Stimulated activated CD4-positive, alpha-beta T cell treated with anti-CD3 and anti-CD28 coated beads, Interleukin-4, amount 100 ng/mL, for 1 hour (primary cell): ENCODE measurements around the gene NHSL1.

Experiments
- DNase-seq: peaks from one replicate; pipeline ENCODE4 v3.0.0-alpha.2; 2020

Gene NHSL1

DNA sequence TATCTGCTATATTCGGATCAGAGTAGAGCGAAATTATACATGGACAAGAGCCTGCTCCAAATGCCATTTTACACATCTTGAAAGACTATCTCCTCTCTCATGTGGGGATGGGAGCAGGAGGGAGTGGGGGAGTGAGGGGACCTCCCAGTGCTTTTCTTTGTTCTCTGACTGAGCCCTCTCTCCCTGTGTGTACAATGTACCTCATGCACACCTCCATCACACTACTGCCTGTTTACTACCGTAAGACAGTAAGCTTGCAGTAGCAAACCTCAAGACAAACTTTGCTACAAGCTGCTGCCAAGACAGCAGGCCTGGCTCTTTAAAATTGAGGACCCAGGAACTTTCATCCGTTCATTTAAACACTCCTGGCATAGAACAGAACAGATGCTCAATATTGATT, 7.2 kb downstream of the NHSL1 start:
- DNase-seq = no peak

DNA sequence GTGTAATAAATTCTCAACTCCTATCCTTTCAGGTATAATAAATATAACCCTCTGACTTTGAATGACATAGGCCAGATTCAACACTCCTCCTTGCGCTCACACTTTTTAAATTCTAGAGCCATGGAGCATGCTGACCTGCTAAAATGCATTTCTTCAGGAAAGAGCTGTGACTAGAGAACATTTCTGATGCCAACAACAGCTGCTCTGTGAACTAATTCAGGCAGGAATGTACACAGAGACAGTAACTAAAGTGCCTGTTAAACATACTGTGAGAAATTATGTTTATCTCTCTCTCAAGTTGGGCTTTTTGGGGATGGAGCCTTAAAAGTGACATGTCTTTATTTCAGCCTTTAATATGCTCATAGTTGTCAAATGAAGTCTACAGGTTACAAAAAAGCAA, 8.3 kb downstream of the NHSL1 start:
- no peak for DNase-seq

DNA sequence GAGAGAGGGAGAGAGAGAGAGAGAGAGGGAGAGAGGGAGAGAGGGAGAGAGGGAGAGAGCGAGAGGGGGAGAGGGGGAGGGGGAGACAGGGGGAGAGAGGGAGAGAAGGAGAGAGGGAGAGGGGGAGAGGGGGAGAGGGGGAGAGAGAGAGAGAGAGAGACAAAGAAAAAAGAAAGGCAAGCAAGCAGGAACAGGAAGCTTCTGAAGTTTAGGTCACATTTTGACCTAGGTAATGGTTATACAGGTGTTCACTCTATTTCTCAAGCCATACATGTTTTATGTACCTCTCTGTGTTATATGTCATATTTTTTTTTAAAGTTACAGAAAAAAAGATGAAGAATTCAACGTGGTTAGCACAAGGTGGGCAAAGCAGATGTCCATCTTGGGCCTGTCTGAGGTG, 9.4 kb downstream of the NHSL1 start:
- no peak for DNase-seq

DNA sequence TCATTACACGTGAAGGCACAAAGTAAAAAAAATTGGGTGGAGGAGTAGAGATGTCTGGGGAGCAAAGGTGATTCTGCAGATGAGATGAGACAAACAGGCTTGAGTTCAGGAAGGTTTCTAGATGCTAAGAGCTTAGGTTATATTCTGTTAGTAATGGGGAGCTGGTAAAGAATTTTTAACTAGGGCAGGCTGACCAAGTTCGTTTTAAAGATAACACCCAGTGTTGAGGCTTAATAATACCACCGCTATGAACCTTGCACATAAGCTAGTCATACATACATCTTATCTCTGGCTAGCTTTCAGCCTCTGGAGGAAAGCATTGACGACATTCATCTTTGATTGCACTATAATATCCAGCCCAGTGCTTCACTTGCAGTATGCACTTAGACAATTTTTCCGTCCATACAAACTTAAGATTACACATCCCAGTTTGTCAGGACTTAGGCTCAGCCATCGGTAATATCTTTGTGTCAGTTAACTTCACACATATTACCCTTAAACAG, 12.1 kb downstream of the NHSL1 start:
- no peak for DNase-seq

DNA sequence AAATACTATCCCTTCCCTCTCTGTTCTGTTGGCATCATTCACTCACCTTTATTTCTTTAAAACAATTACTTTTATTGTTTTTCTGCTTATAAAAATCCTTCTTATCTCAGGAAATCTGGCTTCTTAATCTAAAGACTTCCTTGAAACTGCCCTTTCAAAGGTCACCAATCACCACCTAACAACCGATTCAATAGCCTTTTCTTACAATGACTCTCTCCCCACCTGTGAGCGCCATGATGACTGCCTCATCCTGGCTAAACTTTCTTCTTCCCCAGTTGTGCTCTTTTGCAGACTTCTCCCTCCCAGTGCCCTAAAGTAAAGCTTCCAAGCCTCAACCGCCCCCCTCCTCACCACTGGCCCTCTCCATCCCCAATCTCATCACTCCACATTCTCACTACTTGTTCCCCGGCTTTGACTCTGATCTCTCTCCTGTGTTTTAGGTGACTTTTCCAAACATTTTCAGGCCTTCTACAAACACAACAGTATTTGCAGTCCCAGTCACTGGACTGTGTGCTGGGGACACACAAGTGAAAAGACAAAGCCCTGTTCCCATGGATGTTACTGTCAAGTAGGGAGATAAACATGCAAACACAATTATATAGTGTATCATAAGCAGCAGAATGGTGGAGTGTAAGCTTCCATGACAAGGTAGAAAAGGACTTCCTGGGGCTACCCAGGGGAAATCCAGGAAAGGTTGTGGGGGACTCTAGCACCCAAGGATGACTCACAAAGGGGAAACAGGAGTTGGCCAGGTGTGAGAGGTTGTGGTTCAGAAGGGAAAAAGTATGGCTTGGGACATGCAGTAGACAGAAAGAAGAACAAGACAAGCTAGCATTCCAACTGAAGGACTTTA, 12.8 kb downstream of the NHSL1 start:
- no peak for DNase-seq

DNA sequence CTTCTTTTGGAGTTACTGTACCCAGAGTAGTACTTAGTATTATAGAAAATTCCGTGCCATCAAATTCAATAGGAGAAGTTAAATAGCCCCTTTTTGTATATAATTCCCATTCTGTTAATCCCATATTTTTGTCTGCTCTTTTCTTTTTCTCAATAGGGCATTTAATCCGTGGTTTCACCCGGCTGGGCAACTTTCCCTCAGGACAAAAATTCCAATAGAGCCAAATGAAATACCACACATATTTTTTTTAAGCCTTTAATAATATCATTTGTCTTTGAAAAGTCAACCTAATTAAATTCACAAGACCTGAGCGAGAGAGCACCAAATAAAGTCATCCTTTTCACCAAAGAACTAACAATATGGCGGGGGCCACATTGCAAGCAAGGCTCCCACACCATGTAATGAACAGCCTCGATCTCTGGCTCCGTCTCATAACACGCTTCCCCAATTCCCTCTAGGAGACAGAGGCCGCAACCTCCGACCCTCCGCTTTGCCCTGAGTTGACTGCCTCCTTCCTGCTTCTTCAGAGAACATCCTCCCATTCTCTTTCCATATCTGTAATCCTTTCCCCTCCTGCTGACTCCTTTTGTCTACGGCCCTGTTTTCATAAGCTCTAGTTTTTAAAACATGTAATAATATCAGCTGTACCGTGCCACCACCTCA, 13.6 kb downstream of the NHSL1 start:
- no peak for DNase-seq

DNA sequence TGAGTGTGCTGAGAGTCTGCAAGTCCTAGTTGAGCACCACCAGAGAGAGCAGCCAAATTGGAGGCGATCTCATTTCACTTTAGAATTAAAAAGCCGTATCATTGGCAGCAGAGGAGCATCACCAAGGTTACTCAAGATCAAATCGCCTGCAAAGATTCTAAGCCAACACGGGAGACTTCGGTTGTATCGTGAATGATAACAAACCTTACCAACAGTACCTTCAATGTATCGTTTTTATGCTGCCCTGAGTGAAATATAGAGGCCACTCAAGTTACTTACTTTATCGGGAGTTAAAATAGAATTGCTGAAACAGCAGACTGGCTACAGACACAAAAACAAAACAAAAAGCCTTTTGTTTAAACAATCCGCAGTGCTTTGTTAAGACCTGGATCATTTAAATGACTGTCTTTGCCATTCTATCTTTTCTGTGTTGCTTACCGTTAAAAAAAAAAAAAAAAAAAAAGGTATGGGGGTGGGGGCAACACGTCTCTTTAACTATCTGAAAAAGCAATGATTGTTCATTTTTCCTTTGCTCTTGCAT, 14.2 kb downstream of the NHSL1 start:
- DNase-seq = no peak

DNA sequence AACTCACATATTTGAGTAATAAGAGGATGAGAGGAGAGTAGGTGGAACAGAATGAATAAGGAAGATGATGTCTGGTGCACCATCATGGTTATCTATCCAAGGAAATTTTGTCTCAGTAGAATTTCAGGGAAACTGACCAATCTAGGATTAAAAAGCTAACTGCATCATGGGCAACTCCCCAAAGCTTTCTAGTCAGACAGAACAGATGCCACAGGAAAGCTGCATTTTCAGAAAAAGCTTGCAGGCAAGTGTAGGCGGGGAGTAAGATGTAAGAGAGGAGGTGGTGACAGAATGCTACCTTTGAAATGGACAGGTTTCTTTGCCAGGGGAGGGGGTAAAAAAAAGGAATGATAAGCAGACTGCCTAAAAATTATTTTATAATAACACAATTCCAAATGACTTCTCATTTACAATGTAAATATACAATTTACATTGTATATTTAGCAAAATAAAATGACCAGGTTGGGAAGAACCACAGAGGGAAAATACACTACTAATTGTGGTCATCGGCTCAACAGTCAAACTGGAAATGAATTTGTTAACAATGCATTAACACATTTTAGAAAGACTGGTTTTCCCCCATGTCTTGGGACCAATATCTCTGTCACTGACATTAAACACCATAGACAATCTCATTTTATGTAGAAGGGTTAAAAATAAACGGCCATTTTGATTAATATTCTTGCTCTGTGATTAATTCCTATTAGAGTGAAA, 15.1 kb downstream of the NHSL1 start:
- no peak for DNase-seq

DNA sequence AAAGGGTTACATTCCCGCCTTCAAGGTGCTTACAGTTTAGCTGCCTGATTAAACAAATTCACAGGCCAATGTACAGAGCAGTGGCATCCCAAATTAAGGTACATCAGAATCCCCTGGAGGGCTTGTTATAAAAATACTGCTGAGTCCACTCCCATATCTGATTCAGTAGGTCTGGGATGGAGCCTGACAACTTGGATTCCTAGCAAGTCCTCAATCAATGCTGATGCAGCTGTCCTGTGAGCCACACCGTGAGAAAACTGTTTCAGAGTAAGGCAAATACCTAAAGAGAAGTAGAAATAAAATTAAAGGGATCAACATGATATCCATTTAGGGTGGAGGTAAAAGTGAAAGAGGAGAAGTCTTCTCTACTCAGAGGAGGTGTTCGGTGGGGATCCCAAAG, 16.5 kb downstream of the NHSL1 start:
- DNase-seq = no peak

DNA sequence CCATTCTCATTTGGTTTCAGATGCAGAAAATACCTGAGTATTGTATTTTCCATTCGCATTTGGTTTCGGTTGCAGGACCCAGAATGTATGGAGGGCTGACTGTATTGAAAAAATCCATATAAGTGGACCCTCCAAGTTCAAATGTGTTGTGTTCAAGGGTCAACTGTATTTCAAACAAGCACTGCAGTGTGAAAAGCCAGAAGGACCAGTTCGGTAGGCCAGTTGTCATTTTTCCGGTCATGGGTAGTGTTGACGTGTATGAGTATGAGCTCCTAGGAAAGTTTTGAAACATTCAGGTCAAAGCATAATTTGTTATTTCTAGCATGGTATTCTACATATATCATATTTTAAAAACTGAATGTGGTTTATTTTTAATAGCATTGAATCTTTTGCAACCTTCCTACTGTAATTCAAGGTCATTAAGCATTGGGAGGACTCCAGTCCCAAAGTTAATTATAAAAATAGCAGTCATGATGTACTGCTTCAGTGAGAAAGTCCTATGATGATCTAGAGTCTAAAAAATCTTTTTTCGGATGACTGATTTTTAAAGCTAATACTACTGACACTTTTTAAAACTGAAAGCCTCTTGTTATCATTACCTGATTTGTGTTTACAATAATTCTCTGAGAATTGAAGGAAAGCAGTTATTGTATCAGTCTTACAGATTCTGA, 18.9 kb downstream of the NHSL1 start:
- no peak for DNase-seq

DNA sequence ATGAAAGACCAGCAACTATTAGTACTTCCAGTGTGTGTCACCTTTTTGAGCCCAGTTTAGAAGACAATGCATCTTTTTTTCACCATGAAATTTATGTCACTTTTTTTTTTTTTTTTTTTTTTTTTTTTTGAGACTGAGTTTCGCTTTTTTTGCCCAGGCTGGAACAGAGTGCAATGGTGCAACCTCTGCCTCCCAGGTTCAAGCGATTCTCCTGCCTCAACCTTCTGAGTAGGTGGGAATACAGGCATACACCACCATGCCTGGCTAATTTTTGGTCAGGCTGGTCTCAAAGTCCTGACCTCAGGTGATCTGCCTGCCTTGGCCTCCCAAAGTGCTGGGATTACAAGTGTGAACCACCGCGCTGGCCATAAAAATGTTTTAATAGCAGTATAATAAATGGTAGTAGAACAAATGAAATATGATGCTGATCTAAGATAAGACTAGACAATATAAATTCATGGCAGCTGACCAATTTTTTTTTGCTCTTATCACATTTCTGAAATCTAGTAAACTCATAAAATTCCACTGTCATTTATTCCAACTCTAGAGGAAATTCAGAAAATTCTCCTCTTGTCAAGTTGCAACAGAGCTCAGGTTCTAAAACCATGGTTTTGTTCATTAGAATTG, 21.3 kb downstream of the NHSL1 start:
- DNase-seq = no peak

DNA sequence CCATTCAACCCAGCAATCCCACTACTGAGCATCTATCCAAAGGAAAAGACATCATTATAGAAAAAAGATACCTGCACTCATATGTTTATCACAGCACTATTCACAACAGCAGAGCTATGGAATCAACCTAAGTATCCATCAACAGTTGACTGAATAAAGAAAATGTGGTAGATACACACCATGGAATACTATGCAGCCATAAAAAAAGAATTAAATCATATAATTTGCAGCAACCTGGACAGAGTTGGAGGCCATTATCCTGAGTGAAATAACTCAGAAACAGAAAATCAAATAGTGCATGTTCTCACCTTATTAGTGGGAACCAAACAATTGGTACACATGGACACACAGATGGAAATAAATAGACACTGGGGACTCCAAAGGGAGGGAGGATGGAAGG, 23.2 kb downstream of the NHSL1 start:
- DNase-seq = no peak

DNA sequence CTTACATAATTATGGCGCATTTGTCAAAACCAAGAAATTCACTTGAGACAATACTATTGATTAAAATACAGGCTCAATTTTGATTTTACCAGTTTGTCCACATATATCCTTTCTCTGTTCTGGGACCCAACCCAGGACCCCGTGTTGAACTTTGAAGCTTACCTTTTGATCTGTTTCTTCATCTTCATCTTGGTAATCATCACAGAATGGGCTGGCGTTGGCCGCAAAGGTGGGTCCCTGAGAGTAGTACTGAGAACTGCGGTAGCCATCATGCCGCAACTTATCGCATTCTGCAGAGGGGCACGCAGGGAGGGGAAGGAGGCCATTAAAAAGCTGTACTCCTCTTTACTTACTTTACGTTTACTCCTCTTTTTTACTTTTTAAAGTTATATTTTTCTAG, 26.1 kb downstream of the NHSL1 start:
- DNase-seq = no peak

DNA sequence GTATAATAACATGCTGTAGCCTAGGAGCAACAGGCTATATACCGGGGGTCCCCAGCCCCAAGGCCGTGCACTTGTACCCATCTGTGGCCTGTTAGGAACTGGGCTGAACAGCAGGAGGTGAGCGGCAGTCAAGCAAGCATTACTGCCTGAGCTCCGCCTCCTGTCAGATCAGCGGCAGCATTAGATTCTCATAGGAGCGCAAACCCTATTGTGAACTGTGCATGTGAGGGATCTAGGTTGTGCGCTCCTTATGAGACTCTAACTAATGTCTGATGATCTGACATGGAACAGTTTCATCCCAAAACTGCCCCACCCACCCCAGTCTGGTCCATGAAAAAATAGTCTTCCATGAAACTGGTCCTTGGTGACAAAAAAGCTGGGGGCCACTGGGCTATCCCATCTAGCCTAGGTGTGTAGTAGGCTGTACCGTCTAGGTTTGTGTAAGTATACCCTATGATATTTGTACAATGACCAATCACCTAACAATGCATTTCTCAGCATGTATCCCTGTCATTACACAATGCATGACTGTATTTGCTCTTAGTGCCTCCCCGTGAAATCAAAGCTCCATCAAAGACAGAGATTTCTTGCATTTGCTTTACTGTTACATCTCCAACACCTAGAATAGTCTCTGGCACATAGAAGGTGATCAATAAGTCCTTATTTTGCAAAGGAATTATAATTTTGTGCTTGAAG, 30.8 kb downstream of the NHSL1 start:
- no peak for DNase-seq

DNA sequence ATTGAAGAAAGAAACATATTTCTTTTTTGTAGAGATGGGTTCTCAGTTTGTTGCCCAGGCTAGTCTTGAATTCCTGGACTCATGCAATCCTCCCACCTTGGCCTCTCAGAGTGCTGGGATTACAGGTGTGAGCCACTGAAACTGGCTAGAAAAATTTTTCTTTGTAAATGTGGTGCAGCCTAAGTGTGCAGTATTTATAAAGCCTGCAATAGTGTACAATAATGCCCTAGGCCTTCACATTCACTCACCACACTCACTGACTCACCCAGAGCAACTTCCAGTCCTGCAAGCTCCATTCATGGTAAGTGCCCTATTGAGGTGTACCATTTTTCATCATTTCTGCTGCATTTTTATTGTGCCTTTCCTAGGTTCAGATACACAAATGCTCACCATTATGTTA, 31.4 kb downstream of the NHSL1 start:
- no peak for DNase-seq

DNA sequence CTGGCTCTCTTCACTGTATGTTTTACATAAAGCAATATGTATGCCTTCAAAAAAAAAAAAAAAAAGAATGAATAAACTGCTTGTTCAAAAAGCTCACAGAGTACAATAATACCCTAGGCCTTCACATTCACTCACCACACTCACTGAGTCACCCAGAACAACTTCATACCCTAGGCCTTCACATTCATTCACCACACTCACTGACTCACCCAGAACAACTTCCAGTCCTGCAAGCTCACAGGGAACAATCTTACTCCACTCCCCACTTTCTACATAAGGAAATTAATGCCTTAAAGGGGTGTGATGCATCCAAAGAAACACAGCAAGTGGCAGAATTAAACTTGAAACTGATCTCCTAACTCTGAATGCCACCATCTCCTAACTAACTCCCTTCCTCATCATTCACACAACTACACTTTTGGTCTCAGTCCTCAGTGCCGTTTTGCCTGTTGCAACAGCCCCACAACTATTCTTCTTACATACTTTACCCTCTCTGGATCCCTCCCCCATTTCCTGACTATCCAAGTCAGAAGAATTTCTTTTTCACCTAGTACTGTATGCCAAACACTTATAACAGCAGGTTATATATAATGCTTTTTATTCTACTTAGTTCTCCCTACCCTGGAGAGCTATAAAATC, 34.2 kb downstream of the NHSL1 start:
- no peak for DNase-seq

DNA sequence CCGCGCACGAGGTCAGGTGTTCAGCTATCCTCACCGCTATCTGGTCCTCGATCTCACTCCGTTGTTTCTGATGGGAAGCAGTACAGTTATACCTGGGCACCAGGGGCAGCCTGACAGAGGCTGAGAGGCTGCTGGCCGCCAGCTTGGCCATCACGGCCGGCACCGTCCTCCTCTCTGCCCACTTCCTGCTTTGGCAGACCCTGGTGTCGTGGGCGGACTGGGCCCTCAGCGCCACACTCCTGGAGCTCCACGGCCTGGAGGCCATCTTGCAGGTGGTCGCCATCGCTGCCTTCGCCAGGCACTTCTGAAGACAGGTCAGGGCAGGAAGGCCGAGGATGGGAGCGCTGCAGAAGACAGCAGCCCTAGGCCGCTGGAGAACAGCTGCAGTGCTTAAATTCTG, 35.2 kb downstream of the NHSL1 start:
- DNase-seq = no peak

DNA sequence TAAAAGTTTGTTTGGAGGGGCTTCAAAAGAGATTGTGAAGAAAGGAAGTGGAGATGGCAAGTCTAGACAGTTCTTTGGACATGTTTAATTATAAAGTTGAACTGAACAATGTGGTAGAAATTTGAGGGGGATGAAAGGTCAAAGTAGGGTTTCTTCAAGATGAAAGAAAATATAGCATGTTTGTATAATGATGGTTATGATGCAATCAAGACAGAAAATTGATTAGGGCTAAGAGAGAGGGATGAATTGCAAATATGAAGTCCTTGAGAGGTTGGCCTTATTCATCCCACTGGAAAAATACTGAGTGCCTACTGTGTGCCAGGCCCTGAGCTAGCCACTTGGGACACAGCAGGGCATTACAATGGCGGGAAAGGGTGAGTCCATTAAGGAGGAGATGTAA, 37.6 kb downstream of the NHSL1 start:
- DNase-seq = no peak

DNA sequence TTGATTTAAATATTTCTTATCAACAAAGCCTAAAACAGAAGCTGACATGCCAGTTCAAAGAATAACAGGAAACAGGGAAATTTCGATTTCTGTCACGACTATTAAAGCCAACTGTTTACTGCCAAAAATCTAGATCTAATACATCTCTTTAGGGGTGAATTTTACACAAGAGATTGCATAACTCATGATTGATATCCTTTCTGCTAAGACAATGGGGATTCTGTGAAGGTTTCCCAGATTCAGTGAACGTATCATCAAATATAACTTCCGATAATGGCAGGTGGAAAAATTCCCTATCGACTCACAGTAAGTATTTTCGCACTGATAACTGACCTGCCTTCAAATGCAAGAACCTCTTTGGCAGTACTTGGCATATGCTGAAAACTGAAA, 42.9 kb downstream of the NHSL1 start:
- DNase-seq = no peak

DNA sequence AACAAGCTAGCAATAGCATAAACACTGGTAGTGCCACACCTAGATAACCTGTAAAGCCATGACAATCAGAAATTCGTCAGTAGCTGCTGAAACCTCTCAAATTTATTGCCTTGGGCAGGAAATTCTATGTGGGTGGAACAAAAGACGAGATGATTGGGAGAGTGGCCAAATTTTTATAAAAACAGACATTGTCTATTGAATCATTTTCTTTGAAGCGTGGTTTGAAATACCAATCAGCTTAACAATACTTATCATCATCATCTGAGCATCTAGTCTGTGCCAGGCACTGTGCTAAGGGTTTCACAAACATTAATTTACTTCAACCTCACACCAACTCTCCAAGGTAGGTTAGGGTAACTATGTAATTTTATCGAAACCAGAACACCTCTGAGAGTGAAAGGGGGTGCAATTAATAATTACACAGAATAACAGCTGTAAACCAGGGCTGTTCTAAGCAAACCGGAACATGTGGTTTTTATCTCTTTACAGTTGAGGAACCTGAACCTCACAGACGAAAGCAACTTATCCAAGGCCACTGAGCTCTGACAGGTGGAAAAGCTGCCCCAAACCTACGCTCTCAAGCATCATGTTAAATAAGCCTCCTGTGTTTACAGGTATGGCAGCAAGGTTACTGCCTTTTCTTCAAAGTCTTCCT, 43.4 kb downstream of the NHSL1 start:
- DNase-seq = no peak
